K562 (cell line): ENCODE data around the gene SARS1. TPM values are rescaled to one million over a fixed set of nuclear protein-coding genes. Genes with fewer than 3 reads are reported as not detected.

Experiments used
- CREBBP ChIP-seq: IDR thresholded peaks from one replicate; pipeline ENCODE4 v1.6.1; 2012; ENCODE audit warnings: low read depth, mild to moderate bottlenecking, control low read depth, inconsistent platforms, low read length
- ESRRA ChIP-seq: fragments of 450-650 bp; IDR thresholded peaks from 2 replicates; pipeline ENCODE4 v1.6.1; 2014; ENCODE audit warnings: low read depth, mild to moderate bottlenecking, moderate library complexity, borderline replicate concordance
- HOXB6 ChIP-seq: fragments of 250-450 bp; sonication (Bioruptor Pico); IDR thresholded peaks from 2 replicates; pipeline ENCODE4 v1.5.1; 2022; ENCODE audit warnings: mild to moderate bottlenecking, borderline replicate concordance
- KAT7 ChIP-seq: sonication (generic); formaldehyde crosslinking; IDR thresholded peaks from 2 replicates; pipeline ENCODE4 v1.8.0; 2022; ENCODE audit warnings: missing genetic modification reagents, mild to moderate bottlenecking, borderline replicate concordance
- MBD1 ChIP-seq: fragments of 250-450 bp; sonication (Bioruptor Pico); IDR thresholded peaks from 2 replicates; pipeline ENCODE4 v1.8.0; 2022; ENCODE audit warnings: inconsistent platforms
- NELFE ChIP-seq: IDR thresholded peaks from 2 replicates; pipeline ENCODE4 v1.6.1; 2011; ENCODE audit warnings: mild to moderate bottlenecking; ENCODE audit not compliant: insufficient read depth, insufficient read length
- NFYB ChIP-seq: IDR thresholded peaks from 2 replicates; pipeline ENCODE4 v1.6.1; 2011; ENCODE audit warnings: mild to moderate bottlenecking, moderate library complexity; ENCODE audit not compliant: insufficient read length; ENCODE audit errors: extremely low read depth
- PHF20 ChIP-seq: fragments of 450-650 bp; IDR thresholded peaks from 2 replicates; pipeline ENCODE4 v1.6.1; 2018; ENCODE audit not compliant: partially characterized antibody
- POLR2H ChIP-seq: IDR thresholded peaks from 2 replicates; pipeline ENCODE4 v1.6.1; 2016; ENCODE audit warnings: missing genetic modification characterization, low read depth, mild to moderate bottlenecking, control low read depth, missing compliant biosample characterization, moderate library complexity
- RB1 ChIP-seq: fragments of 450-650 bp; IDR thresholded peaks from 2 replicates; pipeline ENCODE4 v1.6.1; 2017; ENCODE audit warnings: low read depth, mild to moderate bottlenecking
- RBM25 ChIP-seq: fragments of 200-400 bp; formaldehyde crosslinking; IDR thresholded peaks from 2 replicates; pipeline ENCODE4 v1.6.1; 2018; ENCODE audit warnings: low read length, low read depth, moderate library complexity; ENCODE audit not compliant: severe bottlenecking
- SMAD2 ChIP-seq: fragments of 150-350 bp; IDR thresholded peaks from 2 replicates; pipeline ENCODE4 v1.6.1; 2014; ENCODE audit warnings: low read depth, mild to moderate bottlenecking, low read length
- SMARCB1 ChIP-seq: IDR thresholded peaks from 2 replicates; pipeline ENCODE4 v1.6.1; 2011; ENCODE audit warnings: improper control_type of control experiment, low read depth; ENCODE audit not compliant: insufficient read length
- TCF7 ChIP-seq: sonication (generic); IDR thresholded peaks from 2 replicates; pipeline ENCODE4 v1.6.1; 2016; ENCODE audit warnings: antibody characterized with exemption, borderline replicate concordance
- U2AF1 ChIP-seq: fragments of 200-400 bp; formaldehyde crosslinking; optimal IDR thresholded peaks from 2 replicates; pipeline ENCODE3; 2017; ENCODE audit warnings: mild to moderate bottlenecking, low read depth, low read length, moderate library complexity
- ZBTB11 ChIP-seq, 3 experiments: fragments of 200-800 bp in 1 of 3; fragments of 250-450 bp in 1 of 3; fragments of 450-650 bp in 1 of 3; sonication (Bioruptor Pico) in 1 of 3; sonication (Bioruptor generic) in 1 of 3; formaldehyde crosslinking in 1 of 3; IDR thresholded peaks; 2 replicates each; pipeline versions ENCODE4 v1.6.1 to v1.8.0; 2016 to 2022; ENCODE audit warnings: mild to moderate bottlenecking in 2 of 3, missing genetic modification characterization in 2 of 3, missing compliant biosample characterization in 1 of 3, moderate library complexity in 1 of 3
- ZNF174 ChIP-seq: fragments of 250-450 bp; sonication (Bioruptor Pico); IDR thresholded peaks from 2 replicates; pipeline ENCODE4 v1.4.0; 2020; ENCODE audit warnings: mild to moderate bottlenecking
- ZNF282 ChIP-seq: sonication (generic); formaldehyde crosslinking; IDR thresholded peaks from 2 replicates; pipeline ENCODE4 v1.8.1; 2023; ENCODE audit warnings: missing genetic modification reagents
- polyA plus RNA-seq, 8 experiments: library from polyadenylated mRNA; depleted of rRNA in 4 of 8; stranded (reverse) in 5 of 8; unstranded in 3 of 8; fragments of >200 nt; fragmentation: Nextera tagmentation in 2 of 8; fragmentation: Illumina TruSeq in 1 of 8; extraction: Ambion mirVana in 2 of 8; extraction: Trizol in 1 of 8; gene quantifications; 2 replicates each; pipeline versions ENCODE4 v1.2.1 to v1.2.3, GENCODE V29; 2011 to 2014; ENCODE audit warnings: inconsistent platforms in 1 of 8, missing spikeins in 1 of 8
- total RNA-seq, 7 experiments: library from RNA; depleted of rRNA in 6 of 7; stranded (reverse); fragments of >200 nt in 6 of 7; fragmentation: Illumina TruSeq in 2 of 7; extraction: Trizol in 2 of 7; gene quantifications; 2 replicates each; pipeline versions ENCODE4 v1.2.1 to v1.2.3, GENCODE V29; 2011 to 2021; ENCODE audit warnings: low replicate concordance in 1 of 7
- TF ChIP-seq, protein P1 (sequence below): fragments of 450-650 bp; IDR thresholded peaks from 2 replicates; pipeline ENCODE4 v1.6.1; 2017; ENCODE audit warnings: antibody characterized with exemption, mild to moderate bottlenecking

The SARS1 gene
- total and polyA plus RNA-seq, 9 of the 15 experiments (the other 6 are each of a cell fraction or from before 2014, with no cell fraction given), result 221 to 623 (median 254) TPM

GRCh38 chr1:109181085-109181806 is 32.5 kb upstream of the SARS1 start (continued):
- TF ChIP-seq RB1 (no peak), ZNF282 (CRISPR knock-in tag) (no peak), ZNF174 (no peak), CREBBP (no peak), NFYB (no peak), SMARCB1 (no peak), SMAD2 (no peak), RBM25 (no peak), MBD1 (CRISPR knock-in tag) (no peak), PHF20 (no peak), HOXB6 (no peak), POLR2H (tag) (no peak), ESRRA (no peak), NELFE (no peak), TCF7 (no peak), ZBTB11 (CRISPR knock-in tag; IDR thresholded peaks at IDR 0.05) (0 out of 6 replicates have a peak, but pooled peaks of 1 of the 3 experiments have one; percentile 46), U2AF1 (no peak), KAT7 (CRISPR knock-in tag) (no peak)
- TF ChIP-seq, protein P1, sequence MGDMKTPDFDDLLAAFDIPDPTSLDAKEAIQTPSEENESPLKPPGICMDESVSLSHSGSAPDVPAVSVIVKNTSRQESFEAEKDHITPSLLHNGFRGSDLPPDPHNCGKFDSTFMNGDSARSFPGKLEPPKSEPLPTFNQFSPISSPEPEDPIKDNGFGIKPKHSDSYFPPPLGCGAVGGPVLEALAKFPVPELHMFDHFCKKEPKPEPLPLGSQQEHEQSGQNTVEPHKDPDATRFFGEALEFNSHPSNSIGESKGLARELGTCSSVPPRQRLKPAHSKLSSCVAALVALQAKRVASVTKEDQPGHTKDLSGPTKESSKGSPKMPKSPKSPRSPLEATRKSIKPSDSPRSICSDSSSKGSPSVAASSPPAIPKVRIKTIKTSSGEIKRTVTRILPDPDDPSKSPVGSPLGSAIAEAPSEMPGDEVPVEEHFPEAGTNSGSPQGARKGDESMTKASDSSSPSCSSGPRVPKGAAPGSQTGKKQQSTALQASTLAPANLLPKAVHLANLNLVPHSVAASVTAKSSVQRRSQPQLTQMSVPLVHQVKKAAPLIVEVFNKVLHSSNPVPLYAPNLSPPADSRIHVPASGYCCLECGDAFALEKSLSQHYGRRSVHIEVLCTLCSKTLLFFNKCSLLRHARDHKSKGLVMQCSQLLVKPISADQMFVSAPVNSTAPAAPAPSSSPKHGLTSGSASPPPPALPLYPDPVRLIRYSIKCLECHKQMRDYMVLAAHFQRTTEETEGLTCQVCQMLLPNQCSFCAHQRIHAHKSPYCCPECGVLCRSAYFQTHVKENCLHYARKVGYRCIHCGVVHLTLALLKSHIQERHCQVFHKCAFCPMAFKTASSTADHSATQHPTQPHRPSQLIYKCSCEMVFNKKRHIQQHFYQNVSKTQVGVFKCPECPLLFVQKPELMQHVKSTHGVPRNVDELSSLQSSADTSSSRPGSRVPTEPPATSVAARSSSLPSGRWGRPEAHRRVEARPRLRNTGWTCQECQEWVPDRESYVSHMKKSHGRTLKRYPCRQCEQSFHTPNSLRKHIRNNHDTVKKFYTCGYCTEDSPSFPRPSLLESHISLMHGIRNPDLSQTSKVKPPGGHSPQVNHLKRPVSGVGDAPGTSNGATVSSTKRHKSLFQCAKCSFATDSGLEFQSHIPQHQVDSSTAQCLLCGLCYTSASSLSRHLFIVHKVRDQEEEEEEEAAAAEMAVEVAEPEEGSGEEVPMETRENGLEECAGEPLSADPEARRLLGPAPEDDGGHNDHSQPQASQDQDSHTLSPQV, result 0 out of 2 replicates have a peak, but pooled peaks have one; percentile 16
